ENCODE data around the gene TMOD1. TPM values are rescaled to one million over a fixed set of nuclear protein-coding genes. Genes with fewer than 3 reads are reported as not detected.

TMOD1 gene
- total RNA-seq, 1 experiment from 2014 or later = not detected

DNA sequence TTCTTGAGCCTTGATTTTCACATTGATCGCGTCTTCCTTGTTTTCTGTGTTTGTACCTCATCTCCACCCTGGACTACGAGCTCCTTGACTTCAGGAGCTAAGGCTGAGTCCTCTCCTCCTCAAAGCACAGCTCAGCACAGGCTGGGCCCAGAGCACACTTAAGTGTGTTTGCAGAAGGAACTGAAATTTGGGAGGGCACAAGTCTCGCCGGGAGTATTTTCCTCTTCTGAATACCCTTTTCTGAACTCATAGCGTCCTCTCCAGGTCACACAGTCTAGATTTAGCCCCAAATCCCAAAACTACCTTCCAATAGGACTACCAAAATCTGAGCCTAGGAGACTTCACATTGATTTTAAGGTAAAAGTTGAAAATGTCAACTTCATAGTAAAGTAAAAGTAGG, 90.1 kb downstream of the TMOD1 start:
- Histone ChIP-seq H3K9me3 (ENCODE audit: low read length) (no peaks in the 10 kb centered on the region), H3K79me2 (ENCODE audit: low read length) (no peaks in the 10 kb centered on the region), H3K36me3 (ENCODE audit: low read depth, low read length) (no peaks in the 10 kb centered on the region), H3K9ac (ENCODE audit: low read length) (no peak overlapping the region), H2AFZ (ENCODE audit: low read length) (no peak overlapping the region), H3K9me2 (replicated peaks; ENCODE audit: low read length) (no peaks in the 10 kb centered on the region), H3F3A (ENCODE audit: low read length, unreplicated experiment) (no peaks in the 10 kb centered on the region), H3K27ac (ENCODE audit: low read length) (no peak overlapping the region), H3K4me1 (ENCODE audit: insufficient read depth, low read length) (no peaks in the 10 kb centered on the region), H3K4me2 (ENCODE audit: low read length) (no peak overlapping the region), H3K27me3 (ENCODE audit: low read length) (no peaks in the 10 kb centered on the region), H3K4me3 (ENCODE audit: low read length) (no peak overlapping the region), H4K20me1 (ENCODE audit: low read length) (no peaks in the 10 kb centered on the region)
- ATAC-seq (no peak), DNase-seq (no peak)
- TF ChIP-seq EZH2phosphoT487 (IDR thresholded peaks at IDR 0.05; ENCODE audit: borderline replicate concordance, low read length) (no peak), EZH2 (IDR thresholded peaks at IDR 0.05; ENCODE audit: low read length, unreplicated experiment) (no peak)
- TF ChIP-seq, protein P1, sequence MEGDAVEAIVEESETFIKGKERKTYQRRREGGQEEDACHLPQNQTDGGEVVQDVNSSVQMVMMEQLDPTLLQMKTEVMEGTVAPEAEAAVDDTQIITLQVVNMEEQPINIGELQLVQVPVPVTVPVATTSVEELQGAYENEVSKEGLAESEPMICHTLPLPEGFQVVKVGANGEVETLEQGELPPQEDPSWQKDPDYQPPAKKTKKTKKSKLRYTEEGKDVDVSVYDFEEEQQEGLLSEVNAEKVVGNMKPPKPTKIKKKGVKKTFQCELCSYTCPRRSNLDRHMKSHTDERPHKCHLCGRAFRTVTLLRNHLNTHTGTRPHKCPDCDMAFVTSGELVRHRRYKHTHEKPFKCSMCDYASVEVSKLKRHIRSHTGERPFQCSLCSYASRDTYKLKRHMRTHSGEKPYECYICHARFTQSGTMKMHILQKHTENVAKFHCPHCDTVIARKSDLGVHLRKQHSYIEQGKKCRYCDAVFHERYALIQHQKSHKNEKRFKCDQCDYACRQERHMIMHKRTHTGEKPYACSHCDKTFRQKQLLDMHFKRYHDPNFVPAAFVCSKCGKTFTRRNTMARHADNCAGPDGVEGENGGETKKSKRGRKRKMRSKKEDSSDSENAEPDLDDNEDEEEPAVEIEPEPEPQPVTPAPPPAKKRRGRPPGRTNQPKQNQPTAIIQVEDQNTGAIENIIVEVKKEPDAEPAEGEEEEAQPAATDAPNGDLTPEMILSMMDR (conservative IDR thresholded peaks at IDR 0.05; ENCODE audit: low read depth, low read length) = no peak
- ChIA-PET POLR2A (ENCODE audit: unreplicated experiment) (no interaction called here), CTCF (no interaction called here)
- BruUV-seq (replicated peaks) = no TSS peak
- intact Hi-C loops (cut with micrococcal nuclease) = no loop called here

DNA sequence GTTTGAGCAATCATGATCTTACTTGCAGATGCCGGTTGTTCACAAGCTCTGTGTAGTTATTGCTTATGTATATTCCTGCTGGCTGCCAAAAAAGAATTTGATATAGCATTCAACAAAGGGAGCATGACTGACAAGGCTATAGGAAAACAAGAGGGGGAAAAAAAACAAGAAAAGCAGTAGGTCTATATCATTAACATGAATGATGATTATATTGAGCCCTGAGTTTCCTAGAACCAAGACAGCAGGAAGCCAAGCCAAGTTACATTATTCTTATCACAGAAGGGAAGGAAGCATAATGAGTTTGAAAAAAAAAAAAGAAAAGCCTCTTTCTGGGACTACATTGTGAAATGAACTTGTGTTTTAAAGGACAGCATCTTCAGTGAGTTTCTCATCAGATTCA, 90.7 kb downstream of the TMOD1 start:
- Histone ChIP-seq H3K9ac (ENCODE audit: low read length) (no peak overlapping the region), H3K79me2 (ENCODE audit: low read length) (no peaks in the 10 kb centered on the region), H4K20me1 (ENCODE audit: low read length) (no peaks in the 10 kb centered on the region), H3K9me2 (replicated peaks; ENCODE audit: low read length) (no peaks in the 10 kb centered on the region), H2AFZ (ENCODE audit: low read length) (no peak overlapping the region), H3K4me1 (ENCODE audit: insufficient read depth, low read length) (no peaks in the 10 kb centered on the region), H3K36me3 (ENCODE audit: low read depth, low read length) (no peaks in the 10 kb centered on the region), H3K27me3 (ENCODE audit: low read length) (no peaks in the 10 kb centered on the region), H3K4me2 (ENCODE audit: low read length) (no peak overlapping the region), H3K9me3 (ENCODE audit: low read length) (no peaks in the 10 kb centered on the region), H3K27ac (ENCODE audit: low read length) (no peak overlapping the region), H3K4me3 (ENCODE audit: low read length) (no peak overlapping the region), H3F3A (ENCODE audit: low read length, unreplicated experiment) (no peaks in the 10 kb centered on the region)
- ChIA-PET CTCF (interaction anchor here (0.5 kb wide), 1 partner anchor 124 kb away, joined by 3 read pairs; no protein-coding TSS in a partner anchor), POLR2A (ENCODE audit: unreplicated experiment) (no interaction called here)
- DNase-seq = no peak
- TF ChIP-seq EZH2 (IDR thresholded peaks at IDR 0.05; ENCODE audit: low read length, unreplicated experiment) = no peak
- no peak for TF ChIP-seq EZH2phosphoT487 (IDR thresholded peaks at IDR 0.05; ENCODE audit: borderline replicate concordance, low read length)
- TF ChIP-seq, protein P1 (conservative IDR thresholded peaks at IDR 0.05; ENCODE audit: low read depth, low read length) = no peak
- BruUV-seq (replicated peaks) = no TSS peak
- intact Hi-C loops (cut with micrococcal nuclease) = no loop called here
- no peak for ATAC-seq

DNA sequence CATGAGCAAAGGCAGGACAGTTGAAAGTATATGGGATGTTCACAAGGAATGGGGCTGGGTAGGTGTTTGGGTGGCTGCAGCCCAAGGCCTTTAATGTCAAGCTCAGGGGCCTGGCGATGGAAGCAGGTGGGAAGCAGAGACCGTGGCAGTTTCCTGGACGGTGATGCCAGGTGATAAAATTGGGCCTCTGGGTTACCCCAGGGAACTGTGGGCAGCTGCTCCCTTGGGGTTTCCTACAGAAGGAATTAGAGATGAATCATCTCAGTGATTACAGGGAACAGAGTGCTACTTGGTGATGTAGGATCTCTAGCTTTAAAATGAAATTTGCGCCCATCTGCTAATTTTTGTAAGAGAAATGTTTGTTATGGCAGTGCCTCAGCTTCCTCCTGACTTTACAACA, 92.5 kb downstream of the TMOD1 start:
- Histone ChIP-seq H3K36me3 (ENCODE audit: low read depth, low read length) (no peaks in the 10 kb centered on the region), H3K9ac (ENCODE audit: low read length) (no peak overlapping the region), H3K4me1 (ENCODE audit: insufficient read depth, low read length) (no peaks in the 10 kb centered on the region), H4K20me1 (ENCODE audit: low read length) (no peaks in the 10 kb centered on the region), H3K4me2 (ENCODE audit: low read length) (no peak overlapping the region), H3K4me3 (ENCODE audit: low read length) (no peak overlapping the region), H2AFZ (ENCODE audit: low read length) (no peak overlapping the region), H3K79me2 (ENCODE audit: low read length) (no peaks in the 10 kb centered on the region), H3K9me2 (replicated peaks; ENCODE audit: low read length) (no peaks in the 10 kb centered on the region), H3F3A (ENCODE audit: low read length, unreplicated experiment) (no peaks in the 10 kb centered on the region), H3K27ac (ENCODE audit: low read length) (no peak overlapping the region), H3K27me3 (ENCODE audit: low read length) (no peaks in the 10 kb centered on the region), H3K9me3 (ENCODE audit: low read length) (no peaks in the 10 kb centered on the region)
- intact Hi-C loops (cut with micrococcal nuclease) = no loop called here
- no peak for TF ChIP-seq EZH2phosphoT487 (IDR thresholded peaks at IDR 0.05; ENCODE audit: borderline replicate concordance, low read length)
- no peak for TF ChIP-seq EZH2 (IDR thresholded peaks at IDR 0.05; ENCODE audit: low read length, unreplicated experiment)
- TF ChIP-seq, protein P1 (conservative IDR thresholded peaks at IDR 0.05; ENCODE audit: low read depth, low read length) = no peak
- DNase-seq (no peak), ATAC-seq (no peak)
- POLR2A ChIA-PET (ENCODE audit: unreplicated experiment) = interaction anchor here (0.6 kb wide), 1 partner anchor 26 kb away, joined by 3 read pairs; no protein-coding TSS in a partner anchor
- CTCF ChIA-PET = no interaction called here
- no TSS peak for BruUV-seq (replicated peaks)
